EH (cell line): ENCODE data around the gene SAG.

Experiments
- DNase-seq: peaks from one replicate; pipeline ENCODE4 v3.0.0-alpha.2; 2015; ENCODE audit warnings: low read depth

Gene SAG

GRCh38 chr2:233307565-233307964, at the start of gene SAG:
Gene SAG (plus strand): TSS chr2:233307816. CDS start chr2:233309190, 1,374 bp downstream.
- DNase-seq = no peak

- no peak for DNase-seq
Observed at GRCh38 chr2:233258211-233258610, 49.4 kb upstream of the SAG start.

GRCh38 chr2:233259730-233260129, 47.9 kb upstream of the SAG start:
- DNase-seq = peak; percentile 46

- DNase-seq = no peak
Observed at GRCh38 chr2:233260661-233261060, 47.0 kb upstream of the SAG start.

GRCh38 chr2:233261819-233262555, 45.6 kb upstream of the SAG start:
- DNase-seq = no peak

GRCh38 chr2:233262562-233262961, 45.1 kb upstream of the SAG start:
- DNase-seq = no peak

GRCh38 chr2:233263045-233263570, 44.5 kb upstream of the SAG start:
- no peak for DNase-seq

GRCh38 chr2:233264667-233265066, 42.9 kb upstream of the SAG start:
- DNase-seq = no peak

- no peak for DNase-seq
Observed at GRCh38 chr2:233265899-233266431, 41.7 kb upstream of the SAG start.

GRCh38 chr2:233266481-233266880, 41.1 kb upstream of the SAG start:
- DNase-seq = no peak

GRCh38 chr2:233267516-233268245, 39.9 kb upstream of the SAG start:
- no peak for DNase-seq

GRCh38 chr2:233270366-233270765, 37.2 kb upstream of the SAG start:
- DNase-seq = no peak

GRCh38 chr2:233270951-233271350, 36.7 kb upstream of the SAG start:
- DNase-seq = no peak

- DNase-seq = no peak
Observed at GRCh38 chr2:233271693-233272092, 35.9 kb upstream of the SAG start.

- no peak for DNase-seq
Observed at GRCh38 chr2:233273120-233273519, 34.5 kb upstream of the SAG start.

- DNase-seq = no peak
Observed at GRCh38 chr2:233275223-233275622, 32.4 kb upstream of the SAG start.

GRCh38 chr2:233278921-233279320, 28.7 kb upstream of the SAG start:
- no peak for DNase-seq

GRCh38 chr2:233280114-233280693, 27.4 kb upstream of the SAG start:
- peak; percentile 15 for DNase-seq

GRCh38 chr2:233281553-233281952, 26.1 kb upstream of the SAG start:
- DNase-seq = no peak

GRCh38 chr2:233281992-233282603, 25.5 kb upstream of the SAG start:
- no peak for DNase-seq

- peak; percentile 22 for DNase-seq
Observed at GRCh38 chr2:233285921-233286320, 21.7 kb upstream of the SAG start.

GRCh38 chr2:233287871-233288270, 19.7 kb upstream of the SAG start:
- DNase-seq = no peak
